Heart right ventricle (tissue), 16 donors: ENCODE data around the gene NEB. TPM values are rescaled to one million over a fixed set of nuclear protein-coding genes. Genes with fewer than 3 reads are reported as not detected.

Experiments used
- ATAC-seq, 8 donors: fragments of 200-7000 bp; cut with Tn5 transposase; one replicate each; pipeline ENCODE4 v1.9.1; 2020; ENCODE audit warnings: mild to moderate bottlenecking in 8 of 8, moderate library complexity in 8 of 8, moderate number of reproducible peaks in 1 of 8
- DNase-seq, 2 donors: peaks; one replicate each; pipeline ENCODE4 v3.0.0-alpha.2; 2020
- H3K27ac ChIP-seq, 10 donors: fragments of 200-600 bp; sonication (generic) in 2 of 10; one replicate each; pipeline versions ENCODE4 v1.5.0 to v1.8.0; 2020 to 2022; ENCODE audit warnings: mild to moderate bottlenecking in 3 of 10
- H3K27me3 ChIP-seq, 7 donors: fragments of 200-600 bp; one replicate each; pipeline ENCODE4 v1.8.0; 2021 to 2022; ENCODE audit warnings: mild to moderate bottlenecking in 2 of 7
- H3K36me3 ChIP-seq, 9 donors: fragments of 200-600 bp; sonication (generic) in 1 of 9; one replicate each; pipeline versions ENCODE4 v1.5.0 to v1.8.0; 2020 to 2022; ENCODE audit warnings: mild to moderate bottlenecking in 2 of 9
- H3K4me1 ChIP-seq, 9 donors: fragments of 200-600 bp; sonication (generic) in 1 of 9; one replicate each; pipeline versions ENCODE4 v1.5.0 to v1.8.0; 2020 to 2022; ENCODE audit warnings: mild to moderate bottlenecking in 4 of 9
- H3K4me3 ChIP-seq, 10 donors: fragments of 200-600 bp; sonication (generic) in 2 of 10; one replicate each; pipeline versions ENCODE4 v1.5.0 to v1.8.0; 2020 to 2022; ENCODE audit warnings: mild to moderate bottlenecking in 7 of 10, moderate library complexity in 2 of 10
- H3K9me3 ChIP-seq, 11 donors: fragments of 200-600 bp in 10 of 11; sonication (generic) in 2 of 11; one replicate each; pipeline versions ENCODE4 v1.5.0 to v1.8.0; 2013 to 2022; ENCODE audit warnings: mild to moderate bottlenecking in 2 of 11, control low read depth in 1 of 11, moderate library complexity in 1 of 11
- WGBS, 2 donors: extraction: QIAGEN DNeasy Blood & Tissue Kit; methylation state at CpG; one replicate each; pipeline ENCODE4 v1.1.7; 2013; ENCODE audit warnings: inconsistent platforms in 1 of 2; 5-methylcytosine and 5-hydroxymethylcytosine counted together
- intact Hi-C, 10 donors: fragments of 100-400 bp; cut with DNase I; formaldehyde crosslinking; loops; one replicate each; pipeline versions ENCODE4 v1.11.1 to v1.14.2; 2022
- polyA plus RNA-seq, 2 donors: library from polyadenylated mRNA; stranded (reverse); fragments of 200-250 nt; gene quantifications; one replicate each; pipeline ENCODE4 v1.2.3, GENCODE V29; 2013
- total RNA-seq, 10 donors: library from RNA; stranded (reverse); fragmentation: NEBNext Ultra II Directional in 3 of 10; extraction: Animal tissue kit (Norgen Biotek cat#: 25700) in 3 of 10; gene quantifications; one replicate each; pipeline versions ENCODE4 v1.2.1 to v1.2.4, GENCODE V29; 2021 to 2023
- TF ChIP-seq, protein P1 (sequence below), 9 donors: fragments of 200-600 bp; sonication (generic) in 2 of 9; IDR thresholded peaks; one replicate each; pipeline versions ENCODE4 v1.5.0 to v1.8.0; 2021 to 2022; ENCODE audit warnings: antibody characterized with exemption in 9 of 9, mild to moderate bottlenecking in 5 of 9, moderate library complexity in 1 of 9
- donor health status: Arrhythmogenic right ventricular cardiomyopathy.
- donor health status: ischemic (EF 13 %, LVEDD 7.1; RV severe dilation, severe dysfunction).
- donor health status: healthy with polysubstance abuse.
- donor health status: DM: no; HTN: yes; CAD: no.
- donor health status: DM: no; HTN: no; CAD: no.
- donor health status: ischemic (EF 25% LVEDD 6.9; RV normal size, moderate dysfunction).
- donor health status: ischemic (EF 25% LVEDD 5.7; RV mildly dilated, moderate dysfunction).
- donor health status: healthy.
- donor health status: DM: yes; HTN: yes; CAD: no.
- donor health status: Ischemic cardiomyopathy.
- donor health status: ischemic (EF 35%, LVEDD 5.7; RV mildly dilated, moderate dysfunction).
- donor health status: nonischemic (EF 11% LVEDD 7.7; RV severe dilation, severe dysfunction).
- donor health status: DM: yes; HTN: yes; CAD: no.
- donor health status: PGD.
- donor health status: ischemic (EF 29% LVEDD 5.4; RV normal size, mild dysfunction).
- donor health status: nonischemic (EF 23%, LVEDD 6.1; RV moderate dilation, normal function).

The NEB gene
- total and polyA plus RNA-seq, 12 donors: 0.32 to 19.4 (median 3.8) TPM

- Histone ChIP-seq H3K36me3 (no peaks in the 10 kb centered on the region), H3K9me3 (peaks cover 0 to 17% (median 6%) of the 10 kb centered on the region in 11 donors), H3K27ac (no peak overlapping the region), H3K4me1 (peaks cover 0 to 27% (median 12%) of the 10 kb centered on the region in 9 donors), H3K4me3 (no peak overlapping the region), H3K27me3 (no peaks in the 10 kb centered on the region)
- intact Hi-C loops: no loop called here
- TF ChIP-seq, protein P1, sequence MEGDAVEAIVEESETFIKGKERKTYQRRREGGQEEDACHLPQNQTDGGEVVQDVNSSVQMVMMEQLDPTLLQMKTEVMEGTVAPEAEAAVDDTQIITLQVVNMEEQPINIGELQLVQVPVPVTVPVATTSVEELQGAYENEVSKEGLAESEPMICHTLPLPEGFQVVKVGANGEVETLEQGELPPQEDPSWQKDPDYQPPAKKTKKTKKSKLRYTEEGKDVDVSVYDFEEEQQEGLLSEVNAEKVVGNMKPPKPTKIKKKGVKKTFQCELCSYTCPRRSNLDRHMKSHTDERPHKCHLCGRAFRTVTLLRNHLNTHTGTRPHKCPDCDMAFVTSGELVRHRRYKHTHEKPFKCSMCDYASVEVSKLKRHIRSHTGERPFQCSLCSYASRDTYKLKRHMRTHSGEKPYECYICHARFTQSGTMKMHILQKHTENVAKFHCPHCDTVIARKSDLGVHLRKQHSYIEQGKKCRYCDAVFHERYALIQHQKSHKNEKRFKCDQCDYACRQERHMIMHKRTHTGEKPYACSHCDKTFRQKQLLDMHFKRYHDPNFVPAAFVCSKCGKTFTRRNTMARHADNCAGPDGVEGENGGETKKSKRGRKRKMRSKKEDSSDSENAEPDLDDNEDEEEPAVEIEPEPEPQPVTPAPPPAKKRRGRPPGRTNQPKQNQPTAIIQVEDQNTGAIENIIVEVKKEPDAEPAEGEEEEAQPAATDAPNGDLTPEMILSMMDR (IDR thresholded peaks at IDR 0.05): no peak
- ATAC-seq (no peak), DNase-seq (no peak)
- 97 to 98% methylated on average over 4 of the region's 4 CpGs for WGBS, 2 donors
Observed at GRCh38 chr2:151634736-151635467, 99.4 kb downstream of the NEB start.

GRCh38 chr2:151632993-151633565 lies 101.2 kb downstream of the NEB start:
- no peak overlapping the region for H3K27ac ChIP-seq
- no peaks in the 10 kb centered on the region for H3K27me3 ChIP-seq
- H3K9me3 ChIP-seq: peaks cover 0 to 17% (median 6%) of the 10 kb centered on the region in 11 donors
- H3K4me1 ChIP-seq: peaks cover 0 to 15% (median 8%) of the 10 kb centered on the region in 9 donors
- no peak overlapping the region for H3K4me3 ChIP-seq
- intact Hi-C loops: no loop called here
- DNase-seq: no peak
- H3K36me3 ChIP-seq: no peaks in the 10 kb centered on the region
- TF ChIP-seq, protein P1 (IDR thresholded peaks at IDR 0.05): peak in 5 of 9 donors; percentile 18 to 41 (median 31)
- ATAC-seq: no peak
- 31 to 40% methylated on average over 1 of the region's 1 CpG for WGBS, 2 donors

GRCh38 chr2:151630372-151630771 lies 103.9 kb downstream of the NEB start:
- ATAC-seq: no peak

GRCh38 chr2:151627353-151627752 lies 106.9 kb downstream of the NEB start:
- intact Hi-C loops: no loop called here

More at GRCh38 chr2:151630372-151630771, 103.9 kb downstream of the NEB start:
- no peak for DNase-seq
- no peaks in the 10 kb centered on the region for H3K36me3 ChIP-seq
- H3K4me1 ChIP-seq: no peaks in the 10 kb centered on the region
- TF ChIP-seq, protein P1 (IDR thresholded peaks at IDR 0.05): no peak
- H3K27ac ChIP-seq: no peak overlapping the region
- 66 to 81% methylated on average over 1 of the region's 1 CpG for WGBS, 2 donors
- peaks cover 0 to 10% (median 6%) of the 10 kb centered on the region in 11 donors for H3K9me3 ChIP-seq
- H3K4me3 ChIP-seq: no peak overlapping the region
- no peaks in the 10 kb centered on the region for H3K27me3 ChIP-seq
- intact Hi-C loops: no loop called here

More at GRCh38 chr2:151627353-151627752, 106.9 kb downstream of the NEB start:
- no peak for DNase-seq
- no peaks in the 10 kb centered on the region for H3K27me3 ChIP-seq
- TF ChIP-seq, protein P1 (IDR thresholded peaks at IDR 0.05): no peak
- peaks cover 0 to 8% (median 0%) of the 10 kb centered on the region in 9 donors for H3K4me1 ChIP-seq
- no peaks in the 10 kb centered on the region for H3K36me3 ChIP-seq
- no peak overlapping the region for H3K4me3 ChIP-seq
- ATAC-seq: no peak
- no peaks in the 10 kb centered on the region for H3K9me3 ChIP-seq
- WGBS, 2 donors: 92 to 96% methylated on average over 6 of the region's 6 CpGs
- no peak overlapping the region for H3K27ac ChIP-seq
